ENCODE data around the gene UMODL1.

Gene UMODL1

DNA sequence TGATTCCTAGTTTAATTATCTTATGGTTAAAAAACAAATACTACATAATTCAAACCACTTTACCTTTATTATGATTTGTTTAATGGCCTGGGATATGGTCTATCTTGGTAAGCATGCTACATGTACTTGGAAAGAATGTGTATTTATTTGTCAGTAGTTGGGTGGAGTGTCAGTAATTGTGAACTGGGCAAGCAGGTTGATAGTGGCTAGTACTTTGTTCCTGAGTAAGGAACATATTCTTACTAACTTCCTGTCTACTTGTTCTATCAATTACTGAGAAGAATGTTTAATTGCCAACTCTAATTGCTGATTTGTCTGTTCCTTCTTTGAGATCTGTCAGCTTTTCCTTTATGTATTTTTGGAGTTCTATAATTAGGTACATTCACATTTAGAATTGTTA lies 98.6 kb downstream of the UMODL1 start:
- TF ChIP-seq, protein P1, sequence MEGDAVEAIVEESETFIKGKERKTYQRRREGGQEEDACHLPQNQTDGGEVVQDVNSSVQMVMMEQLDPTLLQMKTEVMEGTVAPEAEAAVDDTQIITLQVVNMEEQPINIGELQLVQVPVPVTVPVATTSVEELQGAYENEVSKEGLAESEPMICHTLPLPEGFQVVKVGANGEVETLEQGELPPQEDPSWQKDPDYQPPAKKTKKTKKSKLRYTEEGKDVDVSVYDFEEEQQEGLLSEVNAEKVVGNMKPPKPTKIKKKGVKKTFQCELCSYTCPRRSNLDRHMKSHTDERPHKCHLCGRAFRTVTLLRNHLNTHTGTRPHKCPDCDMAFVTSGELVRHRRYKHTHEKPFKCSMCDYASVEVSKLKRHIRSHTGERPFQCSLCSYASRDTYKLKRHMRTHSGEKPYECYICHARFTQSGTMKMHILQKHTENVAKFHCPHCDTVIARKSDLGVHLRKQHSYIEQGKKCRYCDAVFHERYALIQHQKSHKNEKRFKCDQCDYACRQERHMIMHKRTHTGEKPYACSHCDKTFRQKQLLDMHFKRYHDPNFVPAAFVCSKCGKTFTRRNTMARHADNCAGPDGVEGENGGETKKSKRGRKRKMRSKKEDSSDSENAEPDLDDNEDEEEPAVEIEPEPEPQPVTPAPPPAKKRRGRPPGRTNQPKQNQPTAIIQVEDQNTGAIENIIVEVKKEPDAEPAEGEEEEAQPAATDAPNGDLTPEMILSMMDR (IDR thresholded peaks at IDR 0.05; ENCODE audit: low read depth, low read length), result no peak
- no peak overlapping the region for H3K4me3 ChIP-seq (replicated peaks in 1 of 2; ENCODE audit: low read depth in 2 of 2, low read length in 2 of 2)
- no peak for DNase-seq (ENCODE audit: low read depth in 2 of 2)

DNA sequence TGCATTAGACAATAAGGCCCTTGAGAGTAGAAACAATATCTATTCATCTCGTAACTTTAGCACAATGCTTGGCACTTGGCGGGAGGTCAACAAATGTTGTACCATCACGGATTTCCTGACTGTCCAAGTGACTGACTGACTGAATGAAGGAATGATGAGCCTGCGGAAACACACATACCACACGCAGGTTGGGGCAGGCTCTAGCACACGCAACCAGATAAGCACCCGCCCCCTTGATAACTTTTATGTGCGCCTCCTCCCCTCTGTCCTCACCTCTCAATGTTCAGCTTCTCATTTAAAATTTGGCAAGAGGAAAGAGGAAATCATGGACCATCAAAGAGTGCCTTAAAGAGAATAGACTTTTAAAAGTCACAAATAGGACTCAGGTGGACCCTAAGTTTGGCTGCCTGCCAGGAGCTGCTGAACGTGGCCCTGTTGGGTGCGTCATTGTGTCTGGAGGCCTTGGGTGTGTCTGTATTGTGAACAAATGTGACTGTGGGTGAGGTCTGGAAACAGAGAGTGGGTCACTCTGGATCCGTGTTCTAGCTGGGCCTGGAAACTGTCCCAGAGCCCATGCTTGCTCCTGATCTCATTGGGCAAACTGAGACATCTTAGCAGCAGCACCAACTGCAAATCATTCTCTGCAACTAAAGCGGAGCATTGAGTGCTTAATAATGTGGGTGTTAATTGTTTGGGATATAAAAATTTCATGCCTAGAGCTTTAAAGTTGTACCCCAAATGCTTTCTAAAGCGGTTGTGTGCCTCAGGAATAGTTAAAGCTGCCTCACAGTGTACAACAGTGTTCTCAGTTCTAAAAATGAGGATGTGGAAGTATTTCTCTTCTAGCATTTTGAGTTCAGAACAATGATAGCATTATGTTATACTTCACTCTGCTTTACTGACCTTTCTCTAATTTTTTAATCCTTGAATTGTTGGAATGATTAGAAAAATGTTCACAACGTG lies 100.3 kb downstream of the UMODL1 start:
- TF ChIP-seq, protein P1 (IDR thresholded peaks at IDR 0.05; ENCODE audit: low read depth, low read length), result no peak
- H3K4me3 ChIP-seq (replicated peaks in 1 of 2; ENCODE audit: low read depth in 2 of 2, low read length in 2 of 2), result no peak overlapping the region
- peak in 1 of 2 donors; percentile 37 for DNase-seq (ENCODE audit: low read depth in 2 of 2)

DNA sequence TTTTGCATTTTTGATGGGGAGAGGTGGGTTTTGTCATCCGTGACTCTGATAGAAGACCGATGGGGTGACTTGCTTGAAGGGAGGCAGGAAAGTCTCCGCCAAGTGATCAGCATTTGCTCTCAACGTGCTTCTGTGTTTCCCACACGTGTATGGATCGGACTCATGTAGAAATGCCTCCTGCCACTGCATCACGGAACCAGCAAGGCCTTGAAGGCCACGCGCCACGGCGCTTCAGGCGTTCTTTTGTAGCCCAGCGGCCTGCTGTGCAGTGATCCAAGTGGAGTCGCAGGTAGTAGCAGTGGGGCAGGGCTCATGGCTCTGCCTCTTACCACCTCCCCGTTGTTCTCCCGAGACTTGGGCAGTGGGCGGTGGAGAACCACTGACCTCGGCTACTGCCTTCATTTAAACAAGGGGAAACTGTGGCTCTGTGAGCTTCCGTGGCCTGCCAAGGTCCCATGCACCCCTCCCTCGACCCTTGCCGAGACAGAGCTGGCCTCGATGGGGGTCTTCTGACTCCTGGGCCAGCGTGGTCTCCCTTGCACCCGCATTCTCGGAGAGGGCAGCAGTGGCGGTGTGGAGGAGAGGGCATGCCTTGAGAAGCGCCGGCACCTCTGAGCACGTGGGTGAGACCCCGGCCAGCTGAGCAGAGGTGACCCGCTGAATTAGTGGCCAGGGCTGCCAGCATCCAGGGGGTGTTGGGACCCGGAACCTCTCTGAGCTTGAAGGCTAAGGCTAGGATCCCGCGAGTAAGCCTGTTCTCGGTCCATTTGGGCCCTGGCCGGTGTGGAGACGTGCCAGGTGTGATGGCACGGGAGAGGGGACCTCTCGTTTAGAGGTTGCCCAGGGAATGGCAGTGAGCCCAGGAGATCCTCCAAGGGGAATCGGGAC lies 101.7 kb downstream of the UMODL1 start:
- TF ChIP-seq, protein P1 (IDR thresholded peaks at IDR 0.05; ENCODE audit: low read depth, low read length), result no peak
- DNase-seq (ENCODE audit: low read depth in 2 of 2), result no peak

DNA sequence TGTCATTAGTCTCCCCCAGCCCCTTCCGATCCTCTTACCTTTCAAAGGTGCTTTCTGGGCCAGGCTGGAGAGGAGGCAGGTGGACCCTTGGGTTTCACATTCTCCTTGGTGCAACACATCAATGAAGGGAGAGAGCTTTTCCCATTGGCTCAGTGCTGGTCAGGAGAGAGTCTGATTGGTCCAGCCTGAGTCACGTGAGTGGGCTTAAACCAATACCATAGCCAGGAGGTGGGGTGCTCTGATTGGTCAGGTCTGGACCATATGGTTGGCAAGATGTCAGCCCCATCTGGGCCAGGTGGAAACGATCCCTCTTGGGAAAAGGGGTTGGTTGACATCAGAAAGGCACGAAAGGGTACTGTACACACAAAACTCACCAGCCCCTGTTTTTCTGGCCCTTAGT lies 103.1 kb downstream of the UMODL1 start:
- TF ChIP-seq, protein P1 (IDR thresholded peaks at IDR 0.05; ENCODE audit: low read depth, low read length), result no peak
- H3K4me3 ChIP-seq (replicated peaks in 1 of 2; ENCODE audit: low read depth in 2 of 2, low read length in 2 of 2), result no peak overlapping the region
- DNase-seq (ENCODE audit: low read depth in 2 of 2), result no peak

More for the DNA sequence above, 101.7 kb downstream of the UMODL1 start:
- no peak overlapping the region for H3K4me3 ChIP-seq (replicated peaks in 1 of 2; ENCODE audit: low read depth in 2 of 2, low read length in 2 of 2)

DNA sequence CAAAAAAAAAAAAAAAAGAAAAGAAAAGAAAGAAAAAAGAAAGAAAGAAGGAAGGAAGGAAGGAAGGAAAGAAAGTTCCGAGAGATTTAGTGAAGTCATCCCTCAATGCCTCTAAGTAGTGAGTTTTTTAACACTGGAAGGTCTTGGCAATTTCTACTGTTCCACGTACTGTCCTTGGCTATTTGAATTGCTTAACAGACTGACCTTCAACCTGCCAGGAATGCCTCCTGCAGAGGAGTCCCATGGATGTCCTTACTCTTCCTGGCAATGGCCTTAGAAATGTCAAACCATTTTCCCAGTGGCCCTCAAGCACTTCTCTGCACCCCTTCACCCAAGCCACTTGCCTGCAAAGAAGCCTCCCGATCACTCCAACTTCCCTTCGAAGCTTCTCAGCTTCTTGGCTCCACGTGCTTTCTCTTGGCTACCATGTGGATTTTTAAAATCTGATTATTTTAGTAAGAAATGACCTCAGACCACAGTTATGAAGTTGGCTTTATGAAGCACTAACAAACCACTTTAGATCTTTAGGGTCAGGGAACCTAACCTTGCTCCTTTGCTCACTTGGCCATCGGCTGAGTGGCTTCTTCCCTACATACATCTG lies 104.1 kb downstream of the UMODL1 start:
- no peak overlapping the region for H3K4me3 ChIP-seq (replicated peaks in 1 of 2; ENCODE audit: low read depth in 2 of 2, low read length in 2 of 2)
- TF ChIP-seq, protein P1 (IDR thresholded peaks at IDR 0.05; ENCODE audit: low read depth, low read length), result no peak
- DNase-seq (ENCODE audit: low read depth in 2 of 2), result peak in 1 of 2 donors; percentile 12

DNA sequence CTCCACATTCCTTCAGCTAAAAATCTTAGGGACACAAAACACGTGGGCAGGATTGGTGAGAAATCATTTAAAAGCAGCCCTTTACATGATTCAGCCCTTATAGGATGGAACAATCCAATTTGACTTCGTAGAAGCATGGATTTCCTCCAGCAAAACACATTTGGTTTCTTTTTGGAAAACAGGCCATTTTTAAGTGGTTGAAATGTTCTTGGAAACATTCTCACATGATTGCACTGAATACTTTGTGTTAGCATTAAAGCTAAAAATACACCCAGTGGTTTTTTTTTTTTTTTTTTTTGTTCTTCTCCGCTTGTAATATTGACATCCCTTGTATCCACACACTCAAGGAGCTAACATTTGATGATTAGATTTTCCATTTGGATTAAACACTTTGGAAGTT lies 105.7 kb downstream of the UMODL1 start:
- TF ChIP-seq, protein P1 (IDR thresholded peaks at IDR 0.05; ENCODE audit: low read depth, low read length), result no peak
- DNase-seq (ENCODE audit: low read depth in 2 of 2), result peak in 1 of 2 donors; percentile 31
- H3K4me3 ChIP-seq (replicated peaks in 1 of 2; ENCODE audit: low read depth in 2 of 2, low read length in 2 of 2), result no peak overlapping the region
